CD4-positive, CD25-positive, alpha-beta regulatory T cell (primary cell): ENCODE measurements around the gene PHEX. TPM values are rescaled to one million over a fixed set of nuclear protein-coding genes. Genes with fewer than 3 reads are reported as not detected.

Source experiments
- ATAC-seq, 2 donors: fragments of 150-1000 bp; cut with Tn5 transposase; one replicate each; pipeline ENCODE4 v1.10.0; 2021; ENCODE audit warnings: low read depth in 2 of 2, moderate number of reproducible peaks in 2 of 2, moderate library complexity in 1 of 2
- DNase-seq, 3 donors: peaks; one replicate each; pipeline versions ENCODE4 v3.0.0 to v3.0.0-alpha.2; 2012 to 2022; ENCODE audit warnings: mixed read lengths in 1 of 3
- H3K27ac ChIP-seq: one replicate; pipeline ENCODE4 v1.7.0; 2013; ENCODE audit warnings: mild to moderate bottlenecking, low read length; ENCODE audit not compliant: insufficient read depth, poor library complexity, severe bottlenecking
- H3K27me3 ChIP-seq: one replicate; pipeline ENCODE4 v1.7.0; 2013; ENCODE audit warnings: low read length; ENCODE audit not compliant: control insufficient read depth, insufficient read depth
- H3K36me3 ChIP-seq: one replicate; pipeline ENCODE4 v1.7.0; 2013; ENCODE audit warnings: mild to moderate bottlenecking, low read length, moderate library complexity; ENCODE audit not compliant: control insufficient read depth, insufficient read depth
- H3K4me1 ChIP-seq: 2 replicates; pipeline ENCODE4 v1.7.0; 2013; ENCODE audit warnings: mild to moderate bottlenecking, low read length; ENCODE audit not compliant: insufficient read depth, control insufficient read depth, poor library complexity, severe bottlenecking
- H3K4me3 ChIP-seq: one replicate; pipeline ENCODE4 v1.7.0; 2013; ENCODE audit warnings: low read depth, mild to moderate bottlenecking, low read length, moderate library complexity
- H3K9me3 ChIP-seq, 2 experiments: 1 replicate in 1 of 2; 2 replicates in 1 of 2; pipeline ENCODE4 v1.7.0; 2013; ENCODE audit warnings: low read length in 2 of 2, mild to moderate bottlenecking in 1 of 2, moderate library complexity in 1 of 2; ENCODE audit not compliant: control insufficient read depth in 2 of 2
- H3K27ac Mint-ChIP-seq, 3 donors: one replicate each; pipeline ENCODE4 v1.8.0; 2020 to 2022; ENCODE audit warnings: mild to moderate bottlenecking in 3 of 3, mixed read lengths in 3 of 3, moderate library complexity in 2 of 3
- H3K27me3 Mint-ChIP-seq: one replicate; pipeline ENCODE4 v1.8.0; 2022; ENCODE audit warnings: mild to moderate bottlenecking, mixed read lengths
- H3K36me3 Mint-ChIP-seq: one replicate; pipeline ENCODE4 v1.8.0; 2020; ENCODE audit warnings: mixed read lengths
- H3K4me1 Mint-ChIP-seq, 4 donors: one replicate each; pipeline ENCODE4 v1.8.0; 2020 to 2022; ENCODE audit warnings: mixed read lengths in 4 of 4, mild to moderate bottlenecking in 1 of 4
- H3K4me3 Mint-ChIP-seq, 4 donors: one replicate each; pipeline ENCODE4 v1.8.0; 2020 to 2022; ENCODE audit warnings: mild to moderate bottlenecking in 4 of 4, mixed read lengths in 4 of 4, moderate library complexity in 3 of 4
- H3K9me3 Mint-ChIP-seq, 7 donors: one replicate each; pipeline ENCODE4 v1.8.0; 2020 to 2022; ENCODE audit warnings: mixed read lengths in 7 of 7, mild to moderate bottlenecking in 3 of 7, moderate library complexity in 2 of 7
- polyA plus RNA-seq, 4 donors: library from polyadenylated mRNA; unstranded; fragments of 300-500 nt; fragmentation: Illumina TruSeq; gene quantifications; one replicate each; pipeline ENCODE4 v1.2.3, GENCODE V29; 2021
- total RNA-seq: library from RNA; stranded (reverse); gene quantifications from one replicate; pipeline ENCODE4 v1.2.3, GENCODE V29; 2022

PHEX gene
- total and polyA plus RNA-seq, 5 donors from 2014 or later, result 0.10 to 1.0 (median 0.46) TPM; not detected in 1

GRCh38 chrX:22136711-22137110, 104.6 kb downstream of the PHEX start:
- no peak overlapping the region for H3K4me3 ChIP-seq
- Mint-ChIP-seq H3K27me3 (no peaks in the 10 kb centered on the region), H3K27ac (no peak overlapping the region), H3K4me3 (no peak overlapping the region), H3K36me3 (no peaks in the 10 kb centered on the region), H3K4me1 (peaks cover 0 to 7% (median 5%) of the 10 kb centered on the region in 4 donors), H3K9me3 (peaks cover 0 to 1% (median 0%) of the 10 kb centered on the region in 7 donors)
- no peaks in the 10 kb centered on the region for H3K4me1 ChIP-seq
- H3K9me3 ChIP-seq, result no peaks in the 10 kb centered on the region
- no peak overlapping the region for H3K27ac ChIP-seq
- no peak for DNase-seq
- H3K36me3 ChIP-seq, result no peaks in the 10 kb centered on the region
- no peaks in the 10 kb centered on the region for H3K27me3 ChIP-seq
- ATAC-seq, result no peak

GRCh38 chrX:22139822-22140221, 107.7 kb downstream of the PHEX start:
- no peaks in the 10 kb centered on the region for H3K4me1 ChIP-seq
- no peaks in the 10 kb centered on the region for H3K36me3 ChIP-seq
- H3K4me3 Mint-ChIP-seq, result no peak overlapping the region
- H3K36me3 Mint-ChIP-seq, result no peaks in the 10 kb centered on the region
- no peaks in the 10 kb centered on the region for H3K9me3 ChIP-seq
- peaks cover 0 to 1% (median 0%) of the 10 kb centered on the region in 7 donors for H3K9me3 Mint-ChIP-seq
- no peak overlapping the region for H3K27ac ChIP-seq
- no peak overlapping the region for H3K27ac Mint-ChIP-seq
- no peak overlapping the region for H3K4me3 ChIP-seq
- peaks cover 0 to 7% (median 5%) of the 10 kb centered on the region in 4 donors for H3K4me1 Mint-ChIP-seq
- H3K27me3 ChIP-seq, result no peaks in the 10 kb centered on the region
- ATAC-seq (no peak), DNase-seq (no peak)
- no peaks in the 10 kb centered on the region for H3K27me3 Mint-ChIP-seq

GRCh38 chrX:22141047-22141730, 109.1 kb downstream of the PHEX start:
- H3K4me3 ChIP-seq, result no peak overlapping the region
- H3K27me3 ChIP-seq, result no peaks in the 10 kb centered on the region
- H3K27ac ChIP-seq, result no peak overlapping the region
- Mint-ChIP-seq H3K4me3 (no peak overlapping the region), H3K9me3 (peaks cover 0 to 1% (median 0%) of the 10 kb centered on the region in 7 donors), H3K4me1 (peaks cover 0 to 4% (median 1%) of the 10 kb centered on the region in 4 donors), H3K27me3 (no peaks in the 10 kb centered on the region), H3K27ac (no peak overlapping the region), H3K36me3 (no peaks in the 10 kb centered on the region)
- ATAC-seq (no peak), DNase-seq (no peak)
- H3K36me3 ChIP-seq, result no peaks in the 10 kb centered on the region
- H3K4me1 ChIP-seq, result no peaks in the 10 kb centered on the region
- no peaks in the 10 kb centered on the region for H3K9me3 ChIP-seq

- H3K4me3 ChIP-seq, result no peak overlapping the region
- Mint-ChIP-seq H3K4me3 (no peak overlapping the region), H3K27me3 (no peaks in the 10 kb centered on the region), H3K36me3 (no peaks in the 10 kb centered on the region), H3K9me3 (peaks cover 0 to 2% (median 0%) of the 10 kb centered on the region in 7 donors), H3K27ac (no peak overlapping the region), H3K4me1 (no peaks in the 10 kb centered on the region)
- no peaks in the 10 kb centered on the region for H3K4me1 ChIP-seq
- H3K27me3 ChIP-seq, result no peaks in the 10 kb centered on the region
- H3K36me3 ChIP-seq, result no peaks in the 10 kb centered on the region
- H3K27ac ChIP-seq, result no peak overlapping the region
- DNase-seq (no peak), ATAC-seq (no peak)
- no peaks in the 10 kb centered on the region for H3K9me3 ChIP-seq
Observed at GRCh38 chrX:22147214-22147613, 115.1 kb downstream of the PHEX start.

GRCh38 chrX:22147942-22148341, 115.8 kb downstream of the PHEX start:
- Mint-ChIP-seq H3K27ac (no peak overlapping the region), H3K9me3 (peaks cover 0 to 2% (median 0%) of the 10 kb centered on the region in 7 donors), H3K36me3 (no peaks in the 10 kb centered on the region), H3K27me3 (no peaks in the 10 kb centered on the region), H3K4me1 (no peaks in the 10 kb centered on the region), H3K4me3 (no peak overlapping the region)
- no peaks in the 10 kb centered on the region for H3K4me1 ChIP-seq
- no peak overlapping the region for H3K4me3 ChIP-seq
- no peak for ATAC-seq
- no peak for DNase-seq
- H3K9me3 ChIP-seq, result no peaks in the 10 kb centered on the region
- no peaks in the 10 kb centered on the region for H3K36me3 ChIP-seq
- no peaks in the 10 kb centered on the region for H3K27me3 ChIP-seq
- no peak overlapping the region for H3K27ac ChIP-seq

- H3K9me3 ChIP-seq, result no peaks in the 10 kb centered on the region
- no peaks in the 10 kb centered on the region for H3K4me1 Mint-ChIP-seq
- no peaks in the 10 kb centered on the region for H3K4me1 ChIP-seq
- no peak overlapping the region for H3K4me3 Mint-ChIP-seq
- no peaks in the 10 kb centered on the region for H3K27me3 Mint-ChIP-seq
- H3K36me3 ChIP-seq, result no peaks in the 10 kb centered on the region
- peaks cover 0 to 2% (median 0%) of the 10 kb centered on the region in 7 donors for H3K9me3 Mint-ChIP-seq
- H3K27me3 ChIP-seq, result no peaks in the 10 kb centered on the region
- H3K27ac Mint-ChIP-seq, result no peak overlapping the region
- ATAC-seq (no peak), DNase-seq (no peak)
- no peak overlapping the region for H3K27ac ChIP-seq
- H3K4me3 ChIP-seq, result no peak overlapping the region
- H3K36me3 Mint-ChIP-seq, result no peaks in the 10 kb centered on the region
Observed at GRCh38 chrX:22148565-22148964, 116.4 kb downstream of the PHEX start.

- no peaks in the 10 kb centered on the region for H3K4me1 ChIP-seq
- no peak for DNase-seq
- H3K4me3 ChIP-seq, result no peak overlapping the region
- no peaks in the 10 kb centered on the region for H3K27me3 ChIP-seq
- H3K36me3 ChIP-seq, result no peaks in the 10 kb centered on the region
- Mint-ChIP-seq H3K27me3 (no peaks in the 10 kb centered on the region), H3K4me1 (no peaks in the 10 kb centered on the region), H3K27ac (no peak overlapping the region), H3K4me3 (no peak overlapping the region), H3K36me3 (no peaks in the 10 kb centered on the region), H3K9me3 (peaks cover 0 to 2% (median 0%) of the 10 kb centered on the region in 7 donors)
- H3K9me3 ChIP-seq, result no peaks in the 10 kb centered on the region
- no peak overlapping the region for H3K27ac ChIP-seq
- ATAC-seq, result no peak
Observed at GRCh38 chrX:22150371-22150770, 118.2 kb downstream of the PHEX start.

GRCh38 chrX:22155126-22155525, 123.0 kb downstream of the PHEX start:
- H3K4me3 Mint-ChIP-seq, result no peak overlapping the region
- Histone ChIP-seq H3K4me1 (no peaks in the 10 kb centered on the region), H3K4me3 (no peak overlapping the region), H3K36me3 (no peaks in the 10 kb centered on the region), H3K27ac (no peak overlapping the region), H3K27me3 (no peaks in the 10 kb centered on the region), H3K9me3 (no peaks in the 10 kb centered on the region)
- no peaks in the 10 kb centered on the region for H3K9me3 Mint-ChIP-seq
- ATAC-seq, result no peak
- H3K36me3 Mint-ChIP-seq, result no peaks in the 10 kb centered on the region
- H3K4me1 Mint-ChIP-seq, result no peaks in the 10 kb centered on the region
- H3K27me3 Mint-ChIP-seq, result no peaks in the 10 kb centered on the region
- no peak overlapping the region for H3K27ac Mint-ChIP-seq
- no peak for DNase-seq
